H9 (cell line): Measurements from ENCODE around the gene SLC25A48. TPM values are rescaled to one million over a fixed set of nuclear protein-coding genes. Genes with fewer than 3 reads are reported as not detected.

ENCODE experiments used
- DNase-seq: peaks from one replicate; pipeline ENCODE4 v3.0.0-alpha.2; 2017
- H2AFZ ChIP-seq: one replicate; pipeline ENCODE4 v1.6.1; 2013; ENCODE audit warnings: mild to moderate bottlenecking, low read length, control low read depth, moderate library complexity
- H2AK5ac ChIP-seq: 2 replicates; pipeline ENCODE4 v1.6.1; 2013; ENCODE audit warnings: low read length, control low read depth, mixed read lengths; ENCODE audit not compliant: insufficient read length
- H2BK120ac ChIP-seq: one replicate; pipeline ENCODE4 v1.6.1; 2013; ENCODE audit warnings: low read depth, mild to moderate bottlenecking, low read length, control low read depth, inconsistent platforms; ENCODE audit not compliant: poor library complexity, severe bottlenecking
- H2BK12ac ChIP-seq: 2 replicates; pipeline ENCODE4 v1.6.1; 2013; ENCODE audit warnings: low read length, control low read depth, mixed read lengths, low read depth; ENCODE audit not compliant: insufficient read length
- H2BK15ac ChIP-seq: 2 replicates; pipeline ENCODE4 v1.6.1; 2013; ENCODE audit warnings: low read depth, low read length, control low read depth
- H2BK20ac ChIP-seq: one replicate; pipeline ENCODE4 v1.6.1; 2013; ENCODE audit warnings: low read depth, mild to moderate bottlenecking, low read length, control low read depth, inconsistent platforms; ENCODE audit not compliant: poor library complexity, severe bottlenecking
- H2BK5ac ChIP-seq: 2 replicates; pipeline ENCODE4 v1.6.1; 2013; ENCODE audit warnings: low read length, control low read depth, mixed read lengths; ENCODE audit not compliant: insufficient read length
- H3K14ac ChIP-seq: 2 replicates; pipeline ENCODE4 v1.6.1; 2013; ENCODE audit warnings: low read length, control low read depth; ENCODE audit not compliant: insufficient read depth
- H3K18ac ChIP-seq: 2 replicates; pipeline ENCODE4 v1.6.1; 2013; ENCODE audit warnings: low read depth, mild to moderate bottlenecking, mixed read lengths, low read length, control low read depth; ENCODE audit not compliant: insufficient read length
- H3K23ac ChIP-seq: 2 replicates; pipeline ENCODE4 v1.6.1; 2013; ENCODE audit warnings: low read length, control low read depth, mixed read lengths, low read depth; ENCODE audit not compliant: insufficient read length
- H3K23me2 ChIP-seq: 2 replicates; pipeline ENCODE4 v1.6.1; 2013; ENCODE audit warnings: low read depth, mild to moderate bottlenecking, mixed read lengths, low read length, control low read depth; ENCODE audit not compliant: insufficient read length, poor library complexity, severe bottlenecking
- H3K27ac ChIP-seq: 2 replicates; pipeline ENCODE4 v1.5.1; 2013; ENCODE audit warnings: low read length, control low read depth, mixed read lengths, low read depth; ENCODE audit not compliant: insufficient read length
- H3K27me3 ChIP-seq: 2 replicates; pipeline ENCODE4 v1.6.1; 2013; ENCODE audit warnings: low read length, control low read depth, inconsistent platforms; ENCODE audit not compliant: insufficient read depth
- H3K4ac ChIP-seq: 2 replicates; pipeline ENCODE4 v1.6.1; 2013; ENCODE audit warnings: low read depth, mild to moderate bottlenecking, control low read depth, inconsistent platforms, low read length, moderate library complexity
- H3K4me1 ChIP-seq: 2 replicates; pipeline ENCODE4 v1.6.1; 2013; ENCODE audit warnings: low read length, control low read depth, inconsistent platforms; ENCODE audit not compliant: insufficient read depth
- H3K4me2 ChIP-seq: 2 replicates; pipeline ENCODE4 v1.6.1; 2013; ENCODE audit warnings: low read length, control low read depth, mixed read lengths; ENCODE audit not compliant: insufficient read length, insufficient read depth
- H3K56ac ChIP-seq: 2 replicates; pipeline ENCODE4 v1.6.1; 2013; ENCODE audit warnings: low read depth, mild to moderate bottlenecking, mixed read lengths, low read length, control low read depth; ENCODE audit not compliant: insufficient read length
- H3K79me1 ChIP-seq: 2 replicates; pipeline ENCODE4 v1.6.1; 2013; ENCODE audit warnings: low read depth, mild to moderate bottlenecking, moderate library complexity, low read length, control low read depth, inconsistent platforms; ENCODE audit not compliant: insufficient read depth, poor library complexity, severe bottlenecking
- H3K79me2 ChIP-seq: 2 replicates; pipeline ENCODE4 v1.6.1; 2013; ENCODE audit warnings: low read length, control low read depth, inconsistent platforms; ENCODE audit not compliant: insufficient read depth
- H3K9ac ChIP-seq: 2 replicates; pipeline ENCODE4 v1.6.1; 2013; ENCODE audit warnings: low read length, control low read depth, mixed read lengths; ENCODE audit not compliant: insufficient read length; ENCODE audit errors: extremely low read depth
- H3K9me3 ChIP-seq: one replicate; pipeline ENCODE4 v1.6.1; 2013; ENCODE audit warnings: low read depth, low read length, inconsistent platforms; ENCODE audit not compliant: control insufficient read depth
- H3T11ph ChIP-seq: one replicate; pipeline ENCODE4 v1.6.1; 2013; ENCODE audit warnings: mild to moderate bottlenecking, low read length, control low read depth, inconsistent platforms
- H4K20me1 ChIP-seq: one replicate; pipeline ENCODE4 v1.6.1; 2013; ENCODE audit not compliant: control insufficient read depth, insufficient read length, insufficient read depth
- H4K5ac ChIP-seq: 2 replicates; pipeline ENCODE4 v1.6.1; 2013; ENCODE audit warnings: low read depth, mild to moderate bottlenecking, mixed read lengths, low read length, control low read depth; ENCODE audit not compliant: insufficient read length
- H4K8ac ChIP-seq: replicated peaks from 2 replicates; pipeline ENCODE4 v1.6.1; 2013; ENCODE audit warnings: low read length, control low read depth, mixed read lengths, low read depth; ENCODE audit not compliant: insufficient read length
- H4K91ac ChIP-seq: 2 replicates; pipeline ENCODE4 v1.6.1; 2013; ENCODE audit warnings: low read depth, mild to moderate bottlenecking, moderate library complexity, mixed read lengths, low read length, control low read depth; ENCODE audit not compliant: insufficient read length
- H3K27ac Mint-ChIP-seq, 3 experiments: 2 replicates in 2 of 3; 3 replicates in 1 of 3; pipeline ENCODE4 v1.8.0; 2020 to 2021; ENCODE audit warnings: mixed read lengths in 3 of 3, mild to moderate bottlenecking in 1 of 3, moderate library complexity in 1 of 3
- H3K27me3 Mint-ChIP-seq: 2 replicates; pipeline ENCODE4 v1.8.0; 2021; ENCODE audit warnings: low read depth, mild to moderate bottlenecking, moderate library complexity, mixed read lengths
- H3K36me3 Mint-ChIP-seq, 3 experiments: 2 replicates in 2 of 3; 3 replicates in 1 of 3; pipeline ENCODE4 v1.8.0; 2020 to 2021; ENCODE audit warnings: low read depth in 3 of 3, mixed read lengths in 3 of 3; ENCODE audit not compliant: insufficient read depth in 1 of 3
- H3K4me1 Mint-ChIP-seq, 2 experiments: 2 replicates each; pipeline ENCODE4 v1.8.0; 2020; ENCODE audit warnings: mixed read lengths in 2 of 2
- H3K4me3 Mint-ChIP-seq, 2 experiments: 2 replicates in 1 of 2; 3 replicates in 1 of 2; pipeline ENCODE4 v1.8.0; 2020 to 2021; ENCODE audit warnings: mild to moderate bottlenecking in 2 of 2, mixed read lengths in 2 of 2, moderate library complexity in 1 of 2
- H3K9me3 Mint-ChIP-seq, 2 experiments: 2 replicates in 1 of 2; 3 replicates in 1 of 2; pipeline ENCODE4 v1.8.0; 2020; ENCODE audit warnings: mild to moderate bottlenecking in 2 of 2, mixed read lengths in 2 of 2, moderate library complexity in 1 of 2
- WGBS: extraction: QIAGEN DNeasy Blood & Tissue Kit; methylation state at CpG from one replicate; pipeline ENCODE4 v1.1.7; 2013; ENCODE audit warnings: missing lambda C conversion rate, low lambda C conversion rate, mixed read lengths; ENCODE audit not compliant: insufficient read length; ENCODE audit errors: extremely low coverage; 5-methylcytosine and 5-hydroxymethylcytosine counted together
- total RNA-seq: library from RNA; stranded (reverse); gene quantifications from 2 replicates; pipeline ENCODE4 v1.2.1, GENCODE V29; 2021
- TF ChIP-seq, protein P1 (sequence below): fragments of 200-600 bp; sonication (generic); conservative IDR thresholded peaks from 3 replicates; pipeline ENCODE4 v1.8.0; 2021; ENCODE audit warnings: antibody characterized with exemption, mild to moderate bottlenecking

Gene SLC25A48
- total RNA-seq, 1 experiment from 2014 or later, result 0.66 TPM

GRCh38 chr5:135851915-135852845, 17.7 kb downstream of the SLC25A48 start:
- H3K9me3 Mint-ChIP-seq, result peaks cover 0 to 6% of the 10 kb centered on the region in 2 experiments; a peak in 3 of 5 replicates
- H3K4me3 Mint-ChIP-seq, result no peak overlapping the region
- H2AFZ ChIP-seq, result no peak overlapping the region
- no peak overlapping the region for H4K8ac ChIP-seq
- no peak overlapping the region for H3K23ac ChIP-seq
- H2BK15ac ChIP-seq, result no peak overlapping the region
- H3T11ph ChIP-seq, result no peak overlapping the region
- H3K9ac ChIP-seq, result no peak overlapping the region
- H2BK5ac ChIP-seq, result no peak overlapping the region
- peak overlapping the region in 1 of 3 experiments; percentile 60; a peak in 1 of 7 replicates for H3K27ac Mint-ChIP-seq
- no peak overlapping the region; the same call in 1 of the 2 replicates for H3K14ac ChIP-seq
- H2AK5ac ChIP-seq, result no peak overlapping the region
- no peaks in the 10 kb centered on the region for H3K79me1 ChIP-seq
- H3K79me2 ChIP-seq, result no peaks in the 10 kb centered on the region
- H2BK120ac ChIP-seq, result no peak overlapping the region
- no peaks in the 10 kb centered on the region for H4K20me1 ChIP-seq
- H2BK12ac ChIP-seq, result no peak overlapping the region
- H3K4me1 Mint-ChIP-seq, result no peaks in the 10 kb centered on the region
- TF ChIP-seq, protein P1, sequence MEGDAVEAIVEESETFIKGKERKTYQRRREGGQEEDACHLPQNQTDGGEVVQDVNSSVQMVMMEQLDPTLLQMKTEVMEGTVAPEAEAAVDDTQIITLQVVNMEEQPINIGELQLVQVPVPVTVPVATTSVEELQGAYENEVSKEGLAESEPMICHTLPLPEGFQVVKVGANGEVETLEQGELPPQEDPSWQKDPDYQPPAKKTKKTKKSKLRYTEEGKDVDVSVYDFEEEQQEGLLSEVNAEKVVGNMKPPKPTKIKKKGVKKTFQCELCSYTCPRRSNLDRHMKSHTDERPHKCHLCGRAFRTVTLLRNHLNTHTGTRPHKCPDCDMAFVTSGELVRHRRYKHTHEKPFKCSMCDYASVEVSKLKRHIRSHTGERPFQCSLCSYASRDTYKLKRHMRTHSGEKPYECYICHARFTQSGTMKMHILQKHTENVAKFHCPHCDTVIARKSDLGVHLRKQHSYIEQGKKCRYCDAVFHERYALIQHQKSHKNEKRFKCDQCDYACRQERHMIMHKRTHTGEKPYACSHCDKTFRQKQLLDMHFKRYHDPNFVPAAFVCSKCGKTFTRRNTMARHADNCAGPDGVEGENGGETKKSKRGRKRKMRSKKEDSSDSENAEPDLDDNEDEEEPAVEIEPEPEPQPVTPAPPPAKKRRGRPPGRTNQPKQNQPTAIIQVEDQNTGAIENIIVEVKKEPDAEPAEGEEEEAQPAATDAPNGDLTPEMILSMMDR, result no peak
- no peak overlapping the region for H3K56ac ChIP-seq
- H3K4ac ChIP-seq, result no peak overlapping the region
- no peaks in the 10 kb centered on the region for H3K27me3 ChIP-seq
- H3K36me3 Mint-ChIP-seq, result no peaks in the 10 kb centered on the region; a peak in 1 of 7 replicates
- H3K9me3 ChIP-seq, result no peaks in the 10 kb centered on the region
- no peak overlapping the region for H3K18ac ChIP-seq
- WGBS, result no CpG with 5 or more reads among the region's 34 CpGs
- H3K23me2 ChIP-seq, result no peaks in the 10 kb centered on the region
- no peak overlapping the region for H3K4me2 ChIP-seq
- no peak for DNase-seq
- no peak overlapping the region for H2BK20ac ChIP-seq
- H3K27ac ChIP-seq, result no peak overlapping the region
- no peaks in the 10 kb centered on the region for H3K4me1 ChIP-seq
- H4K5ac ChIP-seq, result no peak overlapping the region
- peaks cover 12% of the 10 kb centered on the region for H3K27me3 Mint-ChIP-seq
- H4K91ac ChIP-seq, result no peak overlapping the region
